Epithelial cell of esophagus (primary cell): Measurements from ENCODE around the gene ANK3.

Experiments used
- DNase-seq: peaks from one replicate; pipeline ENCODE4 v3.0.0; 2010; ENCODE audit warnings: low read depth
- H3K4me3 ChIP-seq: 2 replicates; pipeline ENCODE4 v1.5.1; 2011; ENCODE audit warnings: mild to moderate bottlenecking, low read length, control low read depth
- TF ChIP-seq, protein P1 (sequence below): IDR thresholded peaks from 2 replicates; pipeline ENCODE4 v1.5.1; 2011; ENCODE audit warnings: low read depth, mild to moderate bottlenecking, low read length, control low read depth, inconsistent platforms; ENCODE audit not compliant: insufficient read depth; ENCODE audit errors: missing control alignments

Gene ANK3

DNA sequence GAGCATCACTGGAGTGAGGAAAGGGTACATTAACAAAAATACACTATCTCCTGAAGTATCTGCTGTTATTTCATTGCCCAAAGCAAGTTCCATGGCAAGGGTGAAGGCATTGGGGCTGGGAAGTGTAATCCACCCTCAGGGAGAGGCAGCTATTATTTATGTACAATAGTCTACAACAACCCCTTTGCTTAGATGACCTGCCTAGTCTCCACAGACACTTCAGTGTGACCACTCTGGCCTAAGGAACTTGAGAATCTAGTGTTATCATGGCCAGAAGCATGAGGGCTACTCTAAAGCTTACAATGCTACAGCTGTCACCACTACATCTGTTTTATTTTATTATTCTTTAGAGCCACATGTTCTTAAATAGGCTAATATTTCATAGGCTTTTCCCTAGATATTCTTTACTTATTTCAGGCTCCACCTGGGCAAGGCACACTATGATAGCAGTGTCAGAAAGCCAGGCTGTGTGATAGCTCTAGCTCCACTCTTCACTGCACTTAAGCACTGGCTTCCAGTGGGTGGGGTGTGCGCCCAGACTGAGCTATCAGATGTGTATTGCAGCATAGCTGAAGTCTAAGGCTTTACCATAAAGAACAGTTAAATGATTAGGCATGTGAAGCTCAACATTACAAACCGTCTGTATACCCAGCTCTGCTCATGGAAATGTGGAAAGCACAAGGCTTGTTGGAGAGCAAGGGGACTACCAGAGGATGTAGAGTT is 366.4 kb downstream of the ANK3 start:
- TF ChIP-seq, protein P1, sequence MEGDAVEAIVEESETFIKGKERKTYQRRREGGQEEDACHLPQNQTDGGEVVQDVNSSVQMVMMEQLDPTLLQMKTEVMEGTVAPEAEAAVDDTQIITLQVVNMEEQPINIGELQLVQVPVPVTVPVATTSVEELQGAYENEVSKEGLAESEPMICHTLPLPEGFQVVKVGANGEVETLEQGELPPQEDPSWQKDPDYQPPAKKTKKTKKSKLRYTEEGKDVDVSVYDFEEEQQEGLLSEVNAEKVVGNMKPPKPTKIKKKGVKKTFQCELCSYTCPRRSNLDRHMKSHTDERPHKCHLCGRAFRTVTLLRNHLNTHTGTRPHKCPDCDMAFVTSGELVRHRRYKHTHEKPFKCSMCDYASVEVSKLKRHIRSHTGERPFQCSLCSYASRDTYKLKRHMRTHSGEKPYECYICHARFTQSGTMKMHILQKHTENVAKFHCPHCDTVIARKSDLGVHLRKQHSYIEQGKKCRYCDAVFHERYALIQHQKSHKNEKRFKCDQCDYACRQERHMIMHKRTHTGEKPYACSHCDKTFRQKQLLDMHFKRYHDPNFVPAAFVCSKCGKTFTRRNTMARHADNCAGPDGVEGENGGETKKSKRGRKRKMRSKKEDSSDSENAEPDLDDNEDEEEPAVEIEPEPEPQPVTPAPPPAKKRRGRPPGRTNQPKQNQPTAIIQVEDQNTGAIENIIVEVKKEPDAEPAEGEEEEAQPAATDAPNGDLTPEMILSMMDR = no peak
- no peak for DNase-seq
- H3K4me3 ChIP-seq = no peak overlapping the region

DNA sequence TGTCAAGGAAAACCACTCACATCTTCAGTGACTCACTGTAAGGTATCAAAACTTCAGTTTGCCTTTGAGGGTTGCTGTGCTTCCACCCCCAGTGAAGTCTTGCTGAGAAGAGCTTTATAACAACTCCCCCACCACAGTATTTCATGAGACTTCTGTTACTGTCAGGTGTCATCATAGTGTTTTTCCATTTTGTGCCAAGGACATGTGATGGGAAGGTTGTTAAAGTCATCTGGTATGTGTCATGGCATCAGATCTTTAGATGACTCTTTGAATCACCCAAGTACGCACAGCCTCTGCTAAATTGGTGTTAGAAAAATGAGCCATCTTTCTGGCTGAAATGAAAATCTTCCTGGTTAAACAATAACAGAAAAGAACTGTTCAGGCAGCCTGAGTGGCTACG is 368.3 kb downstream of the ANK3 start:
- DNase-seq = no peak
- no peak overlapping the region for H3K4me3 ChIP-seq
- TF ChIP-seq, protein P1 = no peak

DNA sequence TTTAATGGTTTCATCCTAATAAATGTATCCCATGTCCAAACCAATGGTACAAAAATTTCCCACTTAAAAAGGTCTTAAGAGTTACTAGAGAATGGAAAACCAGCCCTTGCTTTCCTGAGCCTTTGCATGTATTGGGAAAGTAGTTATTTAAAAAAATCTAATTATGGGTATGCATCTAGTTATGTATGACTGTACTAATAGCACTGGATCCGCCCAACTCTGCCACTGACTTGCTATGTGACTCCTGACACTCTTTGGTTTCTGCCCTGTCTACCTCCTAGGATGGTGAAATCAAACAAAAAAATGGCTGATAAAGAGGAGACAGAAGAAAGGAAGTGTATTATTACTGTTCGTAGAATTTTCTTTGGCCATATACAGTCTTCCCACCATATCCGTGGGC is 372.9 kb downstream of the ANK3 start:
- TF ChIP-seq, protein P1 = no peak
- no peak overlapping the region for H3K4me3 ChIP-seq
- DNase-seq = peak; percentile 42

DNA sequence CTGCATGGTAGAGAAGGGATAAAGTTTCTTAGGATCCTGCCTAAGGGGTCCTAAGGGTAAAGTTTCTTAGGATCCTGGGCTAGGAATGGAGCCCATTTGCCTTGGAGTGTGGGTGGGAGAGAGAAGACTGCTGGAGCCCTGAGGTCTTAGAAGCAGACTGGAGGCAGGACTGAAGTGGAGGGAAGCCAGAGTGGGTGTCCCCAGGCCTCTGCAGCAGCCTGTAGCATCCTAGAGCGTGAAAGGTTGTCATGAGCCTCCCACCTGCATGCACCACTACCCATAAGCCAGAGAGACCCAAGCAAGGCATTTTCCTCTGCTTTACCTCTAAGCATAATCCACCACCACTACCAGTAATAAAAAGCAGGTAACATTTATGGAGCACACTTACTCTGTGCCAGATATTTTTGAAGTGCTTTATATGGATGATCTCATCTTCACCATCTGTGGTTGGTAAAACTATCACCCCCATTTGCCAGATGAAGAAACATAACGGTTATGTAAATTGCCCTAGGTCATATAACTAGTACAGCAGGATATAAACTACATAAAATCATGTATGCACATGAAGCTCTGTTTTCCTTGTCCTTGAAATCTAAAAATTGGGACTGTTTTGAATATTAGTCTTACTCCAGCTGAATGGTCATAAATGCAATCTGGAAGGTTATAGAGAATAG is 379.8 kb downstream of the ANK3 start:
- peak; percentile 44 for DNase-seq
- TF ChIP-seq, protein P1 = no peak
- no peak overlapping the region for H3K4me3 ChIP-seq

DNA sequence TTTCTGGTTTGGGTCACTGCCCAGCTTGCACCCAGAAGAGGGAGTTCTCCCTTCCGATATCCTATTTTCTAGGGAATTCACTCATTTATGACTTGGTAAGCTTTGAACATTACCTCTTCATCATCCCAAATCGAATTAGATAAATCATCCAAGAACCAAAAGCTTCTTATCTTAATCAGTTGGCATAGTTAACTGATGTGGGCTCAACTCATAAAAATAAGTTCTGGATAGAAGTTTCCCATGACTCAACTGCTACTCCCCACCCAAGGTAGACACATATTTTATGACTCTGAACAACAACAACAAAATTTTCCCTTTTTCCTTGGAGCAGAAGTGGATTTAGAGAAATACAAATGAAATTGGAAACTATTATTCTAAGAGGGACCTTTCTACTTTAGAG is 380.4 kb downstream of the ANK3 start:
- TF ChIP-seq, protein P1 = no peak
- H3K4me3 ChIP-seq = no peak overlapping the region
- DNase-seq = no peak

DNA sequence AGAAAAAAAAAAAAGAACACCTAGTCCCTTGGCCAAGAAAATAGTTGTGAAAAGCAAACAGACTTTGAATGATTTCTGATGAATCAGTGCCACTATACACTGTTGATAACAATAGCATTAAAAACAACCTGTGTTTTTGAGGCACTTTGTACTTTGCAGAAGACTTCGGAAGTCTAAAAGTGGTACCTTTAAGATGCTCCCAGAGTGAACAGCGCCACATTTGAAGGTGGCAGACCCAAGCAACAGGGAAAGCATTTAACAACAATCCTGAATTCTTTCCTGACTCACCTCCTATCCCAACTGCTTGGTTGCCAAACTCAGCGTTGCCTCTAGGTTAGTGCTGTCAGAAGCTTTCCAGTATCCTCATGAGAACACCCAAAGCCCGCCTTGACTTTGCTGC is 380.9 kb downstream of the ANK3 start:
- no peak overlapping the region for H3K4me3 ChIP-seq
- DNase-seq = peak; percentile 30
- TF ChIP-seq, protein P1 = no peak

DNA sequence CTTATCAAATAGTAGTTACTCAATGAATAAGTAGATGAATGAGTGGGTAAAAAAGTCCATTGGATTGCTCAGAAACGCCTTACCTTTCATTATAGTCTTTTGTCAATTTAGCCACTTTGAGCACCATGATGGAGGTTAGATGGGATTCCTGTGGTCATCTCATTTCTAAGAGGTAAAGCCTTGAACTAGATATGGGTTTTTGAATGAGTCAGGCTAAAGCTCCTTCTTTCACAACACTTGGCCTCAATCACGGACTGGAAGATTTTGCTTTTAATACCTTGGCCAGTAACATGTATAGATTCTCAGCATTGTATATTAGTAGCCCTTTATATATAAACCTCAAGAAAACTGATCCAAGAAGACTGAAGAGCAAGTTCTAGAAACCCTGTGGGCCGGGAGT is 383.6 kb downstream of the ANK3 start:
- peak; percentile 19 for DNase-seq
- TF ChIP-seq, protein P1 = no peak

More for the DNA sequence above, 383.6 kb downstream of the ANK3 start:
- no peak overlapping the region for H3K4me3 ChIP-seq
